Caco-2 (cell line): ENCODE data around the gene AJAP1. TPM values are rescaled to one million over a fixed set of nuclear protein-coding genes. Genes with fewer than 3 reads are reported as not detected.

Experiments
- BruUV-seq: library from RNA; stranded (reverse); fragments of 400-500 nt; replicated peaks from 2 replicates; lab custom pipeline; 2021; lab: Mats Ljungman, UMichigan
- CTCF ChIA-PET: fragments of 300-600 bp; sonication (Branson Sonifier 250); formaldehyde crosslinking; loops from one replicate; lab custom pipeline; 2022; ENCODE audit warnings: antibody characterized with exemption; lab: Charles Lee
- POLR2A ChIA-PET: fragments of 300-600 bp; sonication (Branson Sonifier 250); formaldehyde crosslinking; loops from one replicate; lab custom pipeline; 2022; ENCODE audit warnings: antibody characterized with exemption; lab: Charles Lee
- DNase-seq, 2 experiments: peaks; one replicate each; pipeline versions ENCODE4 v3.0.0 to v3.0.0-alpha.2; 2020 to 2022
- H3K27me3 ChIP-seq: replicated peaks from 2 replicates; pipeline ENCODE4 v1.6.0; 2011; ENCODE audit warnings: low read length; ENCODE audit not compliant: control insufficient read depth, insufficient read depth
- H3K36me3 ChIP-seq: 2 replicates; pipeline ENCODE4 v1.5.1; 2011; ENCODE audit warnings: low read length; ENCODE audit not compliant: control insufficient read depth, insufficient read depth
- H3K4me1 ChIP-seq: fragments of 250-450 bp; sonication (Bioruptor Pico); 2 replicates; pipeline ENCODE4 v1.5.1; 2020; ENCODE audit warnings: mild to moderate bottlenecking
- H3K4me3 ChIP-seq: 2 replicates; pipeline ENCODE4 v1.5.1; 2011; ENCODE audit warnings: low read depth, mild to moderate bottlenecking, control low read depth, low read length
- H3K9me3 ChIP-seq: fragments of 250-450 bp; sonication (Bioruptor Pico); 2 replicates; pipeline ENCODE4 v1.5.1; 2020; ENCODE audit warnings: mild to moderate bottlenecking, moderate library complexity
- H3K27ac Mint-ChIP-seq: one replicate; pipeline ENCODE4 v1.8.0; 2022; ENCODE audit warnings: mixed read lengths; ENCODE audit not compliant: unreplicated experiment
- H3K27me3 Mint-ChIP-seq: one replicate; pipeline ENCODE4 v1.8.0; 2022; ENCODE audit warnings: mixed read lengths; ENCODE audit not compliant: insufficient read depth, unreplicated experiment
- H3K36me3 Mint-ChIP-seq: one replicate; pipeline ENCODE4 v1.8.0; 2022; ENCODE audit warnings: mild to moderate bottlenecking, mixed read lengths; ENCODE audit not compliant: insufficient read depth, unreplicated experiment
- H3K4me1 Mint-ChIP-seq: one replicate; pipeline ENCODE4 v1.8.0; 2022; ENCODE audit warnings: low read depth, mixed read lengths; ENCODE audit not compliant: unreplicated experiment
- H3K4me3 Mint-ChIP-seq: one replicate; pipeline ENCODE4 v1.8.0; 2022; ENCODE audit warnings: mild to moderate bottlenecking, moderate library complexity, mixed read lengths; ENCODE audit not compliant: unreplicated experiment
- H3K9me3 Mint-ChIP-seq: one replicate; pipeline ENCODE4 v1.8.0; 2022; ENCODE audit warnings: mixed read lengths; ENCODE audit not compliant: unreplicated experiment
- CTCF ChIP-seq, 2 experiments: fragments of 200-600 bp in 1 of 2; IDR thresholded peaks; 1 replicate in 1 of 2; 2 replicates in 1 of 2; pipeline versions ENCODE4 v1.5.1 to v1.8.0; 2011 to 2022; ENCODE audit warnings: antibody characterized with exemption in 1 of 2, control low read depth in 1 of 2, inconsistent platforms in 1 of 2, low read depth in 1 of 2, low read length in 1 of 2, mild to moderate bottlenecking in 1 of 2, moderate library complexity in 1 of 2; ENCODE audit not compliant: insufficient read depth in 1 of 2, severe bottlenecking in 1 of 2, unreplicated experiment in 1 of 2
- intact Hi-C: fragments of 100-400 bp; cut with micrococcal nuclease; formaldehyde crosslinking; loops from one replicate; pipeline ENCODE4 v1.10.0; 2022; ENCODE audit not compliant: unreplicated experiment
- total RNA-seq: library from RNA; stranded (reverse); gene quantifications from 2 replicates; pipeline ENCODE4 v1.2.3, GENCODE V29; 2022

Gene AJAP1
- total RNA-seq, 1 experiment from 2014 or later = not detected

- Mint-ChIP-seq H3K9me3 (no peaks in the 10 kb centered on the region), H3K36me3 (no peaks in the 10 kb centered on the region), H3K27me3 (peaks cover 3% of the 10 kb centered on the region), H3K27ac (no peak overlapping the region), H3K4me1 (no peaks in the 10 kb centered on the region), H3K4me3 (no peak overlapping the region)
- POLR2A ChIA-PET = no interaction called here
- BruUV-seq = no TSS peak
- H3K4me3 ChIP-seq = no peak overlapping the region
- intact Hi-C loops = no loop called here
- CTCF ChIA-PET = no interaction called here
- H3K9me3 ChIP-seq = no peaks in the 10 kb centered on the region
- no peak for TF ChIP-seq CTCF (IDR thresholded peaks at IDR 0.05; ENCODE audit: insufficient read depth in 1 of 2, low read depth in 1 of 2, low read length in 1 of 2, severe bottlenecking in 1 of 2, unreplicated experiment in 1 of 2)
- DNase-seq = no peak
- no peaks in the 10 kb centered on the region for H3K4me1 ChIP-seq
- no peaks in the 10 kb centered on the region for H3K36me3 ChIP-seq
- no peaks in the 10 kb centered on the region for H3K27me3 ChIP-seq
Observed at GRCh38 chr1:4797016-4797410, 142.6 kb downstream of the AJAP1 start.

DNA sequence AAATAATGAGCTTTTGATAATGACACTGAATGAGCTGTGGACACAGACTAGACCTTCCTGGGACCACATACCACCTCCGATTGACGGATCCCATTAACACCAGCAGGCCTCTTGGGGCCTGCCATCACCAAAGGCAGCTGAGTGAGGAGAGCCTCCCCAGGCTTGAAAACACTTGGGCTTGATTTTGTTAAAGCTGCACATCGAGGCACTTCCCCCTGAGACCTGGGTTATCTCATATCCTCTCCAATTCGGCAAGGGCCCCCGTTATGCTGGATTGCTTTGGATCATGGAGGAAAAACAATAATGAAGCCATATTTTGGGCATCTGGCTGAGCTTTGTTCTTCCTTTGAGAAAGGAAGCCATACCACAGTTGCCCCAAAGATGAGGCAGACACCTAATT is 143.0 kb downstream of the AJAP1 start:
- no peak for DNase-seq
- intact Hi-C loops = no loop called here
- Mint-ChIP-seq H3K27me3 (peaks cover 3% of the 10 kb centered on the region), H3K36me3 (no peaks in the 10 kb centered on the region), H3K9me3 (no peaks in the 10 kb centered on the region), H3K27ac (no peak overlapping the region), H3K4me1 (no peaks in the 10 kb centered on the region), H3K4me3 (no peak overlapping the region)
- Histone ChIP-seq H3K4me1 (no peaks in the 10 kb centered on the region), H3K27me3 (no peaks in the 10 kb centered on the region), H3K4me3 (no peak overlapping the region), H3K36me3 (no peaks in the 10 kb centered on the region), H3K9me3 (no peaks in the 10 kb centered on the region)
- TF ChIP-seq CTCF (IDR thresholded peaks at IDR 0.05; ENCODE audit: insufficient read depth in 1 of 2, low read depth in 1 of 2, low read length in 1 of 2, severe bottlenecking in 1 of 2, unreplicated experiment in 1 of 2) = no peak
- ChIA-PET CTCF (interaction anchor here (0.8 kb wide), 1 partner anchor 18 kb away, joined by 3 read pairs; no protein-coding TSS in a partner anchor), POLR2A (no interaction called here)
- BruUV-seq = no TSS peak

GRCh38 chr1:4801192-4801924 is 146.9 kb downstream of the AJAP1 start:
- ChIA-PET POLR2A (no interaction called here), CTCF (no interaction called here)
- Histone ChIP-seq H3K4me3 (no peak overlapping the region), H3K9me3 (no peaks in the 10 kb centered on the region), H3K27me3 (no peaks in the 10 kb centered on the region), H3K4me1 (no peaks in the 10 kb centered on the region), H3K36me3 (no peaks in the 10 kb centered on the region)
- H3K27ac Mint-ChIP-seq = no peak overlapping the region
- H3K9me3 Mint-ChIP-seq = peaks cover 6% of the 10 kb centered on the region
- H3K4me3 Mint-ChIP-seq = no peak overlapping the region
- BruUV-seq = no TSS peak
- H3K4me1 Mint-ChIP-seq = no peaks in the 10 kb centered on the region
- H3K27me3 Mint-ChIP-seq = peaks cover 3% of the 10 kb centered on the region
- intact Hi-C loops = no loop called here
- DNase-seq = no peak
- no peaks in the 10 kb centered on the region for H3K36me3 Mint-ChIP-seq
- no peak for TF ChIP-seq CTCF (IDR thresholded peaks at IDR 0.05; ENCODE audit: insufficient read depth in 1 of 2, low read depth in 1 of 2, low read length in 1 of 2, severe bottlenecking in 1 of 2, unreplicated experiment in 1 of 2)
